MM.1S (cell line): ENCODE results near the gene ADGRG4.

Source experiments
- EZH2phosphoT487 ChIP-seq: fragments of 300-600 bp; sonication (generic); IDR thresholded peaks from 2 replicates; pipeline ENCODE4 v1.6.1; 2018; ENCODE audit warnings: antibody characterized with exemption, low read length
- TF ChIP-seq, protein P1 (sequence below): fragments of 300-600 bp; sonication (generic); IDR thresholded peaks from 2 replicates; pipeline ENCODE4 v1.5.1; 2016; ENCODE audit warnings: antibody characterized with exemption, low read length, mixed read lengths

DNA sequence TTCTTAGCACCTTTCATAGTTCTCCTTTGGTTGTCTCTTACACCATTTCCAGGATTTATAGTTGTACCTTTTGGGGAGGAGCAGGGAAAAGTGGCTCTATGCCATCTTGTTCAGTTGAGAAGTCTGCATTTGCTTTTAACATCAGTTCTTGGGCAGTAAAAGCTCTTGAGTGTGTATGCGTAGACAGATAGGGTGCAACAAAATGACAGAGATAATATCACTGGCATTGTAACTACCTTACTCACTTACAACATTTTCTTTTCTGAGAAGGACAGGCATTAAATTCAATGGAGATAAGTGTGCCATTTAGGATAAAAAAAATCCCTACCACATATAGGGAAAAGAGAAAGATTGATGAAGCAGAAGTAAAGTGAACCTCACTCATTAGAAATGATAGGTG lies 38.9 kb downstream of the ADGRG4 start:
- TF ChIP-seq, protein P1, sequence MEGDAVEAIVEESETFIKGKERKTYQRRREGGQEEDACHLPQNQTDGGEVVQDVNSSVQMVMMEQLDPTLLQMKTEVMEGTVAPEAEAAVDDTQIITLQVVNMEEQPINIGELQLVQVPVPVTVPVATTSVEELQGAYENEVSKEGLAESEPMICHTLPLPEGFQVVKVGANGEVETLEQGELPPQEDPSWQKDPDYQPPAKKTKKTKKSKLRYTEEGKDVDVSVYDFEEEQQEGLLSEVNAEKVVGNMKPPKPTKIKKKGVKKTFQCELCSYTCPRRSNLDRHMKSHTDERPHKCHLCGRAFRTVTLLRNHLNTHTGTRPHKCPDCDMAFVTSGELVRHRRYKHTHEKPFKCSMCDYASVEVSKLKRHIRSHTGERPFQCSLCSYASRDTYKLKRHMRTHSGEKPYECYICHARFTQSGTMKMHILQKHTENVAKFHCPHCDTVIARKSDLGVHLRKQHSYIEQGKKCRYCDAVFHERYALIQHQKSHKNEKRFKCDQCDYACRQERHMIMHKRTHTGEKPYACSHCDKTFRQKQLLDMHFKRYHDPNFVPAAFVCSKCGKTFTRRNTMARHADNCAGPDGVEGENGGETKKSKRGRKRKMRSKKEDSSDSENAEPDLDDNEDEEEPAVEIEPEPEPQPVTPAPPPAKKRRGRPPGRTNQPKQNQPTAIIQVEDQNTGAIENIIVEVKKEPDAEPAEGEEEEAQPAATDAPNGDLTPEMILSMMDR = no peak
- TF ChIP-seq EZH2phosphoT487 = no peak
